ENCODE data around the gene ANKRD10.

Gene ANKRD10

DNA sequence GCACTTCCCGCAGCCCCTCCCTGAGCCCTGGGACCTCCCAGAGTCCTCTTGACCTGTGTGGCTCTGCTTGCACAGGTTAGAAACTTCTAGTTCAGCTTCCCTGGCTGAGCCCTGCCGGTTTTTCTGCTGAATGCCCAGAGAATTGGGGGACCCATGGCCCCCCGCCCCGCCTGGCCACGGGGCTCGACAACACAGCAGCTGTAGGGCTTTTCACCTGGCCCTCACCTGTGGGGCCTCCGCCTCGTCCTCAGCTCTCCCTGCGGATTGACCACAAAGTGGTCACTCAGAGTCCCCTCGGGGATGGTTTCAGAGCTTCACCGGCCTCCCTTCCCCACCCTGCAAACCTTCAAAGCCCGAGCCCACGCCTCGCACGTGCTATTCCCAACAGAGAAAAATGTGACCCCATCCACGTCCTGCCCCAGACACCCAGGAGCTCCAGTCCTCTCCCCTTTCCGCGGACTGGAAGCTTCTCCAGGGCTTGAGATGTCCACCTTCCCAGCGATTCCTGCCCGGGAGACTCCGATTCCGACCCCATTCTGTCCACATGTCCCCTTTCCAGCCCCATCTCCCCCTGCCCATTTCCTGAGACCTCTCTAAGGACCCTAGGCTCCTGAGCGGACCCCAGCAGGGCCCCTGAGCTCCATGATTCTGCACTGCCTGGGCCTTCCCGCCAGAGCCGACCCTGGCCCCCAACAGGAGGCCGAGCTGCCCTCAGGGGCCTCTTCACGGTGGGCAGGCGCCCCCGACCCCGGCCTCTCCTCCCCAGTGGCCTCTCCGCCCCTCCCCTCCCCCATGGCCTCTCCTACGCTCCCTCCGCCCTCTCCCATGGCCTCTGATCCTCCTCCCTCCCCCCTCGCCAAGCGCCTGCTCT, 41.9 kb downstream of the ANKRD10 start:
- ATAC-seq = no peak
- TF ChIP-seq ZFP3 (CRISPR knock-in tag; IDR thresholded peaks at IDR 0.05) (no peak), SNAI2 (CRISPR knock-in tag; IDR thresholded peaks at IDR 0.05) (no peak), GLIS3 (CRISPR knock-in tag; IDR thresholded peaks at IDR 0.05) (no peak), BACH2 (CRISPR knock-in tag; IDR thresholded peaks at IDR 0.05; ENCODE audit: borderline replicate concordance) (no peak), ZC3H10 (CRISPR knock-in tag; IDR thresholded peaks at IDR 0.05) (no peak), ZNF70 (CRISPR knock-in tag; IDR thresholded peaks at IDR 0.05) (no peak), ZNF8 (CRISPR knock-in tag; IDR thresholded peaks at IDR 0.05) (no peak), ZFP30 (CRISPR knock-in tag; IDR thresholded peaks at IDR 0.05) (no peak), PPARA (CRISPR knock-in tag; IDR thresholded peaks at IDR 0.05; ENCODE audit: borderline replicate concordance) (no peak), ZNF565 (CRISPR knock-in tag; conservative IDR thresholded peaks at IDR 0.05; ENCODE audit: low read depth) (no peak), TOX (CRISPR knock-in tag; IDR thresholded peaks at IDR 0.05; ENCODE audit: borderline replicate concordance) (no peak), ISL1 (CRISPR knock-in tag; IDR thresholded peaks at IDR 0.05) (no peak), TCF4 (CRISPR knock-in tag; IDR thresholded peaks at IDR 0.05; ENCODE audit: borderline replicate concordance) (no peak), OSR1 (CRISPR knock-in tag; IDR thresholded peaks at IDR 0.05) (no peak)
- TF ChIP-seq, protein P1, sequence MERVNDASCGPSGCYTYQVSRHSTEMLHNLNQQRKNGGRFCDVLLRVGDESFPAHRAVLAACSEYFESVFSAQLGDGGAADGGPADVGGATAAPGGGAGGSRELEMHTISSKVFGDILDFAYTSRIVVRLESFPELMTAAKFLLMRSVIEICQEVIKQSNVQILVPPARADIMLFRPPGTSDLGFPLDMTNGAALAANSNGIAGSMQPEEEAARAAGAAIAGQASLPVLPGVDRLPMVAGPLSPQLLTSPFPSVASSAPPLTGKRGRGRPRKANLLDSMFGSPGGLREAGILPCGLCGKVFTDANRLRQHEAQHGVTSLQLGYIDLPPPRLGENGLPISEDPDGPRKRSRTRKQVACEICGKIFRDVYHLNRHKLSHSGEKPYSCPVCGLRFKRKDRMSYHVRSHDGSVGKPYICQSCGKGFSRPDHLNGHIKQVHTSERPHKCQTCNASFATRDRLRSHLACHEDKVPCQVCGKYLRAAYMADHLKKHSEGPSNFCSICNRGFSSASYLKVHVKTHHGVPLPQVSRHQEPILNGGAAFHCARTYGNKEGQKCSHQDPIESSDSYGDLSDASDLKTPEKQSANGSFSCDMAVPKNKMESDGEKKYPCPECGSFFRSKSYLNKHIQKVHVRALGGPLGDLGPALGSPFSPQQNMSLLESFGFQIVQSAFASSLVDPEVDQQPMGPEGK (CRISPR knock-in tag; IDR thresholded peaks at IDR 0.05; ENCODE audit: borderline replicate concordance) = no peak
- TF ChIP-seq, protein P2, sequence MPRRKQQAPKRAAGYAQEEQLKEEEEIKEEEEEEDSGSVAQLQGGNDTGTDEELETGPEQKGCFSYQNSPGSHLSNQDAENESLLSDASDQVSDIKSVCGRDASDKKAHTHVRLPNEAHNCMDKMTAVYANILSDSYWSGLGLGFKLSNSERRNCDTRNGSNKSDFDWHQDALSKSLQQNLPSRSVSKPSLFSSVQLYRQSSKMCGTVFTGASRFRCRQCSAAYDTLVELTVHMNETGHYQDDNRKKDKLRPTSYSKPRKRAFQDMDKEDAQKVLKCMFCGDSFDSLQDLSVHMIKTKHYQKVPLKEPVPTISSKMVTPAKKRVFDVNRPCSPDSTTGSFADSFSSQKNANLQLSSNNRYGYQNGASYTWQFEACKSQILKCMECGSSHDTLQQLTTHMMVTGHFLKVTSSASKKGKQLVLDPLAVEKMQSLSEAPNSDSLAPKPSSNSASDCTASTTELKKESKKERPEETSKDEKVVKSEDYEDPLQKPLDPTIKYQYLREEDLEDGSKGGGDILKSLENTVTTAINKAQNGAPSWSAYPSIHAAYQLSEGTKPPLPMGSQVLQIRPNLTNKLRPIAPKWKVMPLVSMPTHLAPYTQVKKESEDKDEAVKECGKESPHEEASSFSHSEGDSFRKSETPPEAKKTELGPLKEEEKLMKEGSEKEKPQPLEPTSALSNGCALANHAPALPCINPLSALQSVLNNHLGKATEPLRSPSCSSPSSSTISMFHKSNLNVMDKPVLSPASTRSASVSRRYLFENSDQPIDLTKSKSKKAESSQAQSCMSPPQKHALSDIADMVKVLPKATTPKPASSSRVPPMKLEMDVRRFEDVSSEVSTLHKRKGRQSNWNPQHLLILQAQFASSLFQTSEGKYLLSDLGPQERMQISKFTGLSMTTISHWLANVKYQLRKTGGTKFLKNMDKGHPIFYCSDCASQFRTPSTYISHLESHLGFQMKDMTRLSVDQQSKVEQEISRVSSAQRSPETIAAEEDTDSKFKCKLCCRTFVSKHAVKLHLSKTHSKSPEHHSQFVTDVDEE (CRISPR knock-in tag; IDR thresholded peaks at IDR 0.05) = no peak

DNA sequence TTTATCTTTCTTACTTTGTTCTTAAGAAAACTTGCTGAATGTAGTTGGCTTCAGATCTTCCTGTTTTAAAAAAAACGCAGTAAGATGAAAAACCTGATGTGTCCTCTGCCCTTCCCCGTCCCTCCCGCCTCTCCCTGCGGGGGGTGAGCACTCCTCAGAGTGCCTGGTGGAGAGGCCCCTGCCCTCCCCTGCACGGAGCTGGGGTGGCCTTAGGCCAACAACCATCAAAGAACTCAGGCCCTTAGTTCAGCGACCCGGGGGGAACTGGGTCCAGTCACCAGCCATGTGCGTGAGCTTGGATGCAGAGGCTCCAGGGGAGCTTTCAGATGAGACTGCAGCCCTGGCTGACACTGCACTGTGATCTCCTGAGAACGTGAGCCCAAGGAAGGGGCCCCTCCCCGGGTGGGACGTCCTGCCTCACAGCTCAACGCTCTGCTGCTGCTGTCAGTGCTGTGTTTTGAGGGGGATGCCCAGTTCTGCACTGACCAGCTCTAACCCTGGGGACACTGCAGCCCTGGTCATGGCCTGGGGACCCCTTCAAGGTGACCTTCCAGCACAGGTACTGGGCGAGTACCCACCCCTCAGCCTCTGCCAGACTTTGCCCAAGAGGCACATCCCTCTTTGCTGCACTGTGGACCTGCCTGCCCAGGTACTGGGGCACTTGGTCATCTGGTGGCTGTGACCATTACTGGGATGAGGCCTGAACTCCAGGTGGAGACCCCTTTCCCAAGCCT, 42.7 kb downstream of the ANKRD10 start:
- no peak for TF ChIP-seq PPARA (CRISPR knock-in tag; IDR thresholded peaks at IDR 0.05; ENCODE audit: borderline replicate concordance)
- TF ChIP-seq ZFP30 (CRISPR knock-in tag; IDR thresholded peaks at IDR 0.05) = no peak
- TF ChIP-seq ZC3H10 (CRISPR knock-in tag; IDR thresholded peaks at IDR 0.05) = no peak
- TF ChIP-seq OSR1 (CRISPR knock-in tag; IDR thresholded peaks at IDR 0.05) = no peak
- TF ChIP-seq ZNF70 (CRISPR knock-in tag; IDR thresholded peaks at IDR 0.05) = no peak
- no peak for TF ChIP-seq GLIS3 (CRISPR knock-in tag; IDR thresholded peaks at IDR 0.05)
- TF ChIP-seq, protein P3, sequence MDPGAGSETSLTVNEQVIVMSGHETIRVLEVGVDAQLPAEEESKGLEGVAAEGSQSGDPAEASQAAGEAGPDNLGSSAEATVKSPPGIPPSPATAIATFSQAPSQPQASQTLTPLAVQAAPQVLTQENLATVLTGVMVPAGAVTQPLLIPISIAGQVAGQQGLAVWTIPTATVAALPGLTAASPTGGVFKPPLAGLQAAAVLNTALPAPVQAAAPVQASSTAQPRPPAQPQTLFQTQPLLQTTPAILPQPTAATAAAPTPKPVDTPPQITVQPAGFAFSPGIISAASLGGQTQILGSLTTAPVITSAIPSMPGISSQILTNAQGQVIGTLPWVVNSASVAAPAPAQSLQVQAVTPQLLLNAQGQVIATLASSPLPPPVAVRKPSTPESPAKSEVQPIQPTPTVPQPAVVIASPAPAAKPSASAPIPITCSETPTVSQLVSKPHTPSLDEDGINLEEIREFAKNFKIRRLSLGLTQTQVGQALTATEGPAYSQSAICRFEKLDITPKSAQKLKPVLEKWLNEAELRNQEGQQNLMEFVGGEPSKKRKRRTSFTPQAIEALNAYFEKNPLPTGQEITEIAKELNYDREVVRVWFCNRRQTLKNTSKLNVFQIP (CRISPR knock-in tag; IDR thresholded peaks at IDR 0.05; ENCODE audit: borderline replicate concordance, low read depth) = no peak
- TF ChIP-seq, protein P2 (CRISPR knock-in tag; IDR thresholded peaks at IDR 0.05) = no peak
- no peak for TF ChIP-seq ARNTL (CRISPR knock-in tag; IDR thresholded peaks at IDR 0.05; ENCODE audit: borderline replicate concordance, low read depth)
- ATAC-seq = no peak

Data from SK-N-SH treated with all-trans-retinoic acid at 6 μM for 48 hours (cell line).